Stimulated activated CD8-positive, alpha-beta memory T cell treated with anti-CD3 and anti-CD28 coated beads, Interleukin-7, amount 100 ng/mL, for 4 hours (primary cell): Measurements from ENCODE around the gene GALNT2.
A peak's percentile ranks its signal among the peaks of the same experiment; 100 is the strongest.

Source experiments
- DNase-seq, 2 donors: peaks; one replicate each; pipeline ENCODE4 v3.0.0-alpha.2; 2020; ENCODE audit warnings: low read depth in 2 of 2

Gene GALNT2

DNA sequence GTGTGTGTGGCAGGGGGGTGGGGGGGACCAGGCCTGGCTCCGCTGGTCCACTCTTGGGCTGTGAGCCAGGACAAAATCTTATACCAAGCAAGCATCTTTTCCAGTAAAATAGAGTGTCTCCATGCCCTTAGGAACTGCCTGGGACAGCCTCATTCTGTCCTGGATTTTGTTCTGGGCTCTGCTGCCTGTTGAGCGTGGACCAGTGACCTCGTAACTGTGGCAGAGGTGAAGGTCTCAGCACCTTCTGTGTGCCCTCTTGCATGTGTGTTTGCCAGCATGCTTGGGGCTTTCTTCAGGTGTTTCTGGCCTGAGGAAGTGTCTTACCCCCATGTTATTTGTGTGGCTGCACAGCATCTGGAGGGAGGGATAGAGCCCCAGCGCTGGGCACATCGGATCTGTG is 45.7 kb downstream of the GALNT2 start:
- DNase-seq: no peak

DNA sequence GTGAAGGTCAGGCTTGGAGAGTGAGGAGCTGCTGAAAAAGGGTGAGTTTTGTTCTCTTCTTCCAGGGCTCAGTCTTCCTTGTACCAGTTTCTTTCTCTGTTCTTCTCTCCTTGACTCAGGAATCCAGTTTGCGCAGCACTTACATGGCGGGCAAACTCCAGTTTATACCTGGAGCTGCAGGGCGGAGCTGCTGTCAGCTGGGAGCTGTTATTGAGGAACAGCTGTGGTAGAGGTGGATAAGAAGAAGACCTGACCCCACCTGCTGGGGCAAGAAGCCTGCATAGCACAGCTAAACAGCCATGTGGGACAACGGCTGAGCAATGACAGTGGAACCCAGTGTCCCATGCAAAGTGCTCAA is 46.2 kb downstream of the GALNT2 start:
- no peak for DNase-seq

DNA sequence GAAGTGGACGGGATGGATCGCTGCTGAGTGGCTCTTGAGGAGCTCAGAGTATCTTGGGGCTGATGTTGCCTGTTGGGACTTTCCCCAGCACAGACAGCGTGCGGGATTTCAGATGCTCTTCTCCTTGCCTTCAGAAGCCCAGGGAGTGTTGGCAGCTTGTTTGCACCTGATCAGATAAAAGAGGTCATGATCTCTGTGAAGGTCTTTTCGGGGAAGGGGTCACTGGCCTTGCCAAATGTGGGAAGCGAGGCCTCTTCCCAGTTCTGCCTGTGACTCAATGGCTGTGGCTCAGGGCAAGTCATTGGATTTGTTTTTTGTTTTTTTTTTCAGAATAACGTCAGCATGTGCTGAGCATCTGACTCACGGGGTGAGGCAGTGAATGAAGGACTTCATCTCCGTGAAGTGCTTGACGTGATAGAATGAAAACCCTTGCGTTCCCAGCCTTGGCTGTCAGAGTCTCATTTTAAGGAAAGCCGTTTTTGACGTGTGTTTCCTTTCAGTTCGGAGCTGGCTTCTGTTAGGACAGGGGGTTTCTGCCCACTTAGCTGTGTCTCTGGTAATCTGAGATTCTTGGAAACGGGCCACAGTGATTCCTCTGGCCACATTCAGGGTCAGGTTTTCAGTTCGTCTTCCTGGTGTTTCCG is 46.7 kb downstream of the GALNT2 start:
- no peak for DNase-seq

DNA sequence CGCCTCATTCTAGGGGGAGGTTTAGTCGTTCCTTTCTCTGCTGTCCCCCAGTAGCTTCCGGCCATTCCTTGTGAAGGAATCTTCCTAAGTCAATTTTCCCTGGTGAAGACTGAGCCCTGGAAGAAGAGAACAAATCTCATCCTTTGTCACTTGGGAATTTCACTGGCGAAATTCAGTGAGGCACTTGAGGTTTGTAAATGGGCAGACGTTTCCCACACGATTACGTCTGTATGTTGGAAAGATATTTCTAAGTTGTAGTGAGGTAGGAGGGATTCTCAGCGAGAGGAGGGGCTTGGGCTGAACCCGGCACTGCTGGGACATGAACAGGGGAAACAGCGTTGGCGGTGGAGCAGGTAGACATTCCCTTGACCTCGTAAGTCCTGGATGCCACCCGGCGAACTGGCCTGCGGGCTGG is 47.2 kb downstream of the GALNT2 start:
- DNase-seq: no peak

DNA sequence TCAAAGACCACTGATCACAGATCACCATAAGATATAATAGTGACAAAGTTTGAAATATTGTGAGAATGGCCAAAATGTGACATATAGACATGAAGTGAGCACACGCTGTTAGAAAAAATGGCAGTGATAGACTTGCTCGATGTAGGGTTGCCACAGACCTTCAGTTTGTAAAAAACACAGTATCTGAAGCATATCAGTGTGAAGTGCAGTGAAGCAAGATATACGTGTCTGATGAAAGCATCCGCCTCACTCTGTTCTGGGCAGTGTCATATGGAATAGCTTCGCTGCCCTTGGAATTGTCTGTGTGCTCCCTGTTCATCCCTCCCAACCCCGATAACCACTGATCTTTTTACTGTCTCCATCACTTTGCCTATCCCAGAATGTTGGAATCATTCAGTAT is 50.7 kb downstream of the GALNT2 start:
- no peak for DNase-seq

DNA sequence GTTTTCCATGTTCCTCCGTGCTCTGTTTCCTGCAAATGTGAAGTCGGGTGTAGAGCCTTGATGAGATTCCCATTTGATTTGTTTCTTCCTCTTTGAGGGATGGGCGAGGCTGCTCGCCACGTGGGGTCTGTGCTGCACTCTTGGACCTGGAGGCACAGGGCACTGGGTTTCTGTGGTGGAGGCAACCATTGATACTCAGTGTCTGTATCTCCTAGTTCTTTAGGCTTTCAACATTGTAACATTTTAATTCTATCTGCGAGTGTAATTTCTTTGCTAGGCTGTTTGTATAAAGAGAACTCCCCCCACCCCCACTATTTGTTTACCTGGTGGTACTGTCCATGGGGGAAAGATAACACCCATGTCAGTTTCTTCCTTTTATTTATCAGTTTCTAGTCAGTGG is 52.3 kb downstream of the GALNT2 start:
- DNase-seq: no peak

DNA sequence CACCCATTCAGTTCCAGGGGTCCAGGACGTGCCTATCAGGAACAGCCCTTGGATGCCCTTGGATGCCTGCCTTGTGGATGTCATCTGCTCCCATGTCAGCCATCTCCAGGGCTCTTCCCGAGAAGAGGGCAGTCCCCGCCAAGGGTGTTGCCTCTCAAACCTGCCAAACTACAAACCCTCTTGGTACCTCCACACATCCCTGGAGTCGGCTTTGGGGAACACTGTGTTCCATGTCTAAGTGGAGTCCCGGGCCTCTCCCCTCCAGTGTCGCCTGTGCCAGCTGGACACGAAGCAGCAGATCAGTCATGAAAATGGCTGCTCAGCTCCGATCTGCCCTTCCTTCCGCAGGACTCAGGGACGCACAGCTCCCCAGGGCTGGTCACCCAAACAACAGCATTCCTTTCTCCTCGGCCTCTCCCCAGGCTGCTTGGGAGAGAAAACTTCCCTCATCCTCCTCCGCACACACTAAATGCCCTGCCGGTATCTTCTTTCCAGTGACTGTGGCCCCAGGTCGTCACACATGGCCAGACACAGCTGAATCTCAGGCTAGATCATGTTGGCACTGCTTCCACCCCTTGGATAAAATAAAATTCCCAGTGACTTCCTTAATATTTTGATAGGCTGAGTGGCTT is 53.4 kb downstream of the GALNT2 start:
- DNase-seq: no peak

DNA sequence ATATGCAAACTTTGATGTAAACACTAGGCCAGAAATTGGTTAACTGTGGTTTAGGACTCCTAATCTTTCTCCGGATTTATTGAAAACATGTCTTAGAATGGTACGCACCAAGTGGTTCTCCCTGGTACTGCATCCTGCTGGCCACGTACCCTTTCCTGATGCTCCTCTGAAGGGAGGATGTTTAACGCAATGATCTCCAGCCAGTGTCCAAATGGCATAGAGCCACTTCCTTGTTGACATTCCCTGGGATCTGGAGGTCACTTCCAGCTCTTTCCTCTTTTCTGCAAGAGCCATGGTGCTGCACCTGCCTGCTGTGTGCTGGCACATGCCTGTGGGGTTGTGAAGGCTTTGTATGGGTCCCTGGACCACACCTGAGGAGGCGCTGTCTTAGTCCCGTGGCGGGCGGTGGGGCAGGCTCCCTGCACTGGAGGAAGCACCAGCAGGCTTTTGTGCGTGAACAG is 53.9 kb downstream of the GALNT2 start:
- no peak for DNase-seq

DNA sequence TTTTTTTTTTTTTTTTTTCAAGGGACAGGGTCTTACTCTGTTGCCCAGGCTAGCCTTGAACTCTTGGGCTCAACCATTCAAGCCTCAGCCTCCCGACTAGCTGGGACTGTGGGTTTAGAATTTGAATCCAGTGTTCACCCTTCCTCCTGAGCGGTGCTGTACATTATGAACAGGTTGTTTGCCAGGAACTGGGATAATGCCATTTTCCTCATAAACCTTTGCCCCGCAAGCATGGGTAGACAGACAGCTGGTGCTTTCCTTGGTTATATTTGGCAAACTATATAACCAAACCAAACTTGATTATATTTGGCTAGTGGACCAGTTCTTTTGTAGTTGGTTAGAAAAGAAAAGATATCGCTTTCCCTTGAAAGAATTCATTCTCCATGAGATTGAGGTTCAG is 54.9 kb downstream of the GALNT2 start:
- no peak for DNase-seq

DNA sequence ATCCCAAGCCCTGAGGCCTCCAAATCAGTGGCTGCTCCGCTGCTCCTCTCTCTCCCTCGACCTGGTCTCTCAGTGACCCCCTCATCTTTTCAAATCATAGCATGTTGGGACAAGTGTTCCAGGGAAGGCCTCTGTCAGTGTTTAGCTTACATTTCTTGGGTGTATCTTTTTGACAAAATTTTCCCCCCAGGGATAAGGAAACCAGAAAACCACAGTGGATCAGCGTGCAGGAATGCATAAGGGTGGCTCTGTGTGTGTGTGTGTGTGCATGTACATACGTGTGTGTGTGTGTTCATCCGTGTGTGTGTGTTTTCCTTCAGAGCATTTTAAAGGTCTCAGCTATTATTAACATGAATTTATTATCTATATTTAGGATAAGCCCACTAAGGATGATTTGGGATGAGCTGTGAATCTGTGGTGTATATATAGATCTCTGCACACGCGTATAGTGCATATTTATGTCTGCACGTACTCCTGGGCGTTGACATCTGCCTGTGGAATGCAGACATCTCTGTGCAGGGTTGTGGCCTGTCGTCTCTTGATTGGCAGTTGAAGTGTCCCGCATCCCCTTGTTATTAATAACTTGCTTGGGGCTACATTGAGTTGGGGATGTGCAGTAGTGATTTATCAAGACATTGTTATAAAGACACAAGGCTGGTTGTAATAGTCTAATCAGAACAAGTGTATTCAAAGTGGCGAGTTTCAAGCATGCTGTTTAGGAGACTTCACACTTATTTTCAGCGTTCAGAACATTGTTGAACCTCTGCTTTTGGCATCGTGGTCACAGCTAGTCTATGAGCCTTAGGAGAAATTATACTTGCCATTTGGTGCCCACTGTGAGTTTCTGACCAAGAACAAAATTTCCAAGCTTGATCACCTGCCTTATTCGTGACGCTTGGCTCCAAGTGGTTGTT is 55.6 kb downstream of the GALNT2 start:
- DNase-seq: no peak

DNA sequence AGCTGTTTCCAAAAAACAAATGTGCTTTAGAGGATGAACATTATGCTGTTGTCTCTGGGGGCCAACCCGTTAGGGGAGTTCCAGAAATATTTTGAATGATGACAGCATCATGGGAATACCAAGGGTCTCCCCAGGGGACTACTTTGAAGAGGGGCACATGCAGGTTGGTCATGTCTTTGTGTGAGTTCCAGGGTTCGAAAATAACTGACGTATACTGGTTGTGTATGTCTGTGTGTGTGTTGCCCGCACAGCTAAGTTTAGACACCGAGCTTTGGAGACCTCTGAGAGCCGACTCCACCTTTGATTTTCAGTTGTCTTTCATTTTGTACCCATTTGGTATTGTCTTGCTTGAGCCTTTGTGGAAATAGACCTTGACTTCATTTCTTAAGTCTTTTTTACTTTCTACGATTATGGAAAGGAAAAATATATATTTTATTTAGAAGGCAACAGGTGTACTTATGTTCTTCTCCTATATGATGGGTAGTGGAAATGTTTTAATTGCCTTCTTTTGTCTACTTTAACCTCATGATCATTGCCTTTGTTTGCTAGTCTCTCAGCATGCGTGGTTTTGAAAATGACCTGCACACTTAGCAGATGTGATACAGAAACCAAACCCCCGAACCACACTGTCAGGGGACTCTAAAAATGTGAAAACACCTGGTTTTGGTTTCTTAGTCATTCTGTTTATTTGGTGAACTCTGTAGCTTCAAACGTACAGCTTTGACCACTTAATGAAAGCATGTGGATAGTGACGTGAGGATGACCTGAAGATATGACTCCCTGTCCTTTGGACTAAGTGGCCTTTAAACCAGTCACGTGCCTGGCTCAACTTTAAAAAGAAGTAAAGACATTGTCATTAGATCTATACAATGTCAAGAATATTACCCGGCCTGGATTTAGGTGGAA is 56.5 kb downstream of the GALNT2 start:
- no peak for DNase-seq

DNA sequence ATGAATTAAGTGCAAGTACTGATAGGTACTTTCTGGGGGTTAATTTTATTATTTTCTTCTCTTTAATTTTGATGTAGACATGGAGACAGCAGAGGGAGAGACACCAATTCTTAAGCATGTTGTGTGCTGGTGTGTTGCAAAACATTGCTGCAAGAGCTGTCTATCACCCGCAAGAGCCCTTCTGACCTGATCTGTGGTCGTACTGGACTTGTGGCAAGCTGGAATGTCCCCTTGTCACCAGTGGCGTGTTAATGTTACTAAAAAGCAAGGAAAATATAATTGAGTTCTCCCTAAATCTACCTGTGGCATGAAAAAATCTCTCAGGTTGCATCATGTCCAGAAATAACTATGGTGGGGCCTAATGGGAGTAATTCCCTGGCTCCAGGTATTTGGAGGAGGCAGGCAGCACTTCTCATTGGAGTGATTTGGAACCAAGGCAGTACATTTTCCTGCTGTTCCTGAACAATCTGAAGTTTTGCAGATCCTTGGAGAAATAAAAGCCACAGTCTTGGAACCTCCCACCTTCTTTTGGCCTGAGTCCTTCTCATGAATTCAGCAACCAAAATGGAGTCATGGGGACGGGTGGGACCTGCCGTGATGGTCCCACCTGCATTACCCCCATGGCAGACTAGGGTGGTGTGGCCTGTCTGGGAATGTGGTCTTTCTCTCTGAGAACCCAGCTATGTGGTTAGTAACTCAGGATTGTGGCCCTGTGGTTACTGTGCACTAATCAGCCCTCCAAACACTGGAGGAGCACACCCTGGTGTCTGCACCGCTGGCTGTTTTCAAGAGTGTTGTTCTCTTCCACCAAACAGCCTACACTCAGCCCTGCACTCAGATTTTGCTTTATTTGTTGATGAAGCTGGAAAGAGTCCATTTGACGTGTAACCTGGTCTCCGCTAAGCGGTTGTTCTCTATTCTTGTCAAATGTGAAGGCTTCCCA is 57.4 kb downstream of the GALNT2 start:
- no peak for DNase-seq

DNA sequence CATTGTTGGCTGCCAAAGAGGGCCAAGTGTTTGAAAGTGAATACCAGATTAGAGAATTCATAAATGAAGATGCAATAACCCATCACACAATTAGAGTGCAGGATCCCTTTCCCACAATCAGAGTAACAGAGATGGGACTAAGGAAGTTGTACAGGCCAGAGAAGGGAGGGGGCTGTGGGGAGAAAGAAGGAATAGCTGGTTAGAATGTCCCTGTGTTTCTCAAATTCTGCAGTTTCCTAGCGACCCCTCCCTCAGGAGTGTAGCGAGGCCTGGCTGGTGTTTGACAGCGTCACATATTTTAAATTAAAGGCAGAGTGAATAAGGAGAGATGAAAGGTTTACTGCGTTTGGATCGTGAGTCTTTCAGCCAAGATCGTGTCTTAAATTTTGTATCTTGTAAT is 58.1 kb downstream of the GALNT2 start:
- no peak for DNase-seq

DNA sequence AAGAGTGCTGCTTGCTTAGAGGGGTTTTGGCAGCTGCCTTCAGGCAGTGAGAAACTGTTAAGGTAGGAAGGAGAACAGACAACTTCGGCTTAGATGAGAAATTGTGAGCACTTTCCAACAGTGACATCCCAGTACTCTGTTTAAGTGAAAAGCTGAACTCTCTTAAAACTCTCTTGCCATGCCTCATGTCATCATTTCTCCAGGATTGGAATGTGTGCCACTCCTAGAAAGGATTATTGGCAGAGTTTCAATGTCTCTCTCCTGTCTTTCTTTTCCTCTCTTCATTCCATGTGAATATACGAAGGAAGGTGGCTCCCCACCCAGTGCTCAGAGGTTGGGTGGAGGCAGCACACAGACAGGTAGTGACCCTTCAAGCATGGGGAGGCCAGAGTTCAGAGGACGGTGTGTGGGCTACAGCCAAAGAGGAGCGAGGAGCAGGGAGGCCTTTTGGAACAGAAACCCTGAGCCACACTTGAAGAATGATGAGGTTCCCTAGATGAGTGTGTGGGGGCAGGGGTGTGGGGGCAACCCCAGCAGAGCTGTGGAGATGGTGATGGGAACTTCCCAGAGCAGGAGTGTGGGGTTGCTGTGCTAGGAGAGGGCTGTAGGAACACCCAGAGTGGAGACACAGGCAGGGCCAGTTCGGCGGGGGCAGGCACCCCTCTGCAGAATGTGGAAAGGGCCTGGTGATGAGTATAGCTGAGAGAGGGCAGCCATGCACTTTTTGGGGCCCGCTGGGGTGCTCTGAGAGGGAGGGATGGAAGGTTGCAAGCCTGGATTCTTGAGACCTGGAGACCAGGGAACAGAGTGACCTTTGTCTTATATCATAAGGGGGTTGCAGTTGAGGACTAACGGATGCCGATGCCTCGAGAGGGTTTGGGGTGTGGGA is 58.8 kb downstream of the GALNT2 start:
- DNase-seq: no peak

DNA sequence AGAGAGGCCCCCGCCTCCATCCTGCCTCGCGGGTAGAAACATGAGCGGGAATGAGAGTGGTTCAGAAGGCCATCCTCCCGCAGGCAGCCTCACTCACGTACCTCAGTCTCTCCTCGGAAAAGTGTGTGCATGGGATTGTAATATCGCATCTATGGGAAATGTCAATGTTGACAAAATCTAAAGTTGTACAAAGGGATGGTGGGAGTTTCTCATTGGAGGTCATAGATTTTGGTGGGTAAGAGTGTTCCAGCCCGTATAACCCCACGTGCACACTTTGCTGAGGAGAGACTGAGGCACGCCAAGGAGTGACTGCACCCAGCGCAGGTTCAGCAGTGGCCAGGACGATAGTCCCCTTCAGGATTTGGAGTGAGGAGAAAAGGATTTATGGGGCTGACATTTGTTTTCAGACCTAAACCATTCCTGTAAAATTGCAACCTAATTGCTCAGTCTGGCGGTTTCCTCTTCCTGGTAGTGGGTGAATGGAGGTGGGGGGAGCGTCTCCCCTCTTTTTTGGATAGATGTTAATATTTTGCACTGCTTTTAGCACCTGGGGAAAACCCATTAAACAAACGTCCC is 59.6 kb downstream of the GALNT2 start:
- no peak for DNase-seq

DNA sequence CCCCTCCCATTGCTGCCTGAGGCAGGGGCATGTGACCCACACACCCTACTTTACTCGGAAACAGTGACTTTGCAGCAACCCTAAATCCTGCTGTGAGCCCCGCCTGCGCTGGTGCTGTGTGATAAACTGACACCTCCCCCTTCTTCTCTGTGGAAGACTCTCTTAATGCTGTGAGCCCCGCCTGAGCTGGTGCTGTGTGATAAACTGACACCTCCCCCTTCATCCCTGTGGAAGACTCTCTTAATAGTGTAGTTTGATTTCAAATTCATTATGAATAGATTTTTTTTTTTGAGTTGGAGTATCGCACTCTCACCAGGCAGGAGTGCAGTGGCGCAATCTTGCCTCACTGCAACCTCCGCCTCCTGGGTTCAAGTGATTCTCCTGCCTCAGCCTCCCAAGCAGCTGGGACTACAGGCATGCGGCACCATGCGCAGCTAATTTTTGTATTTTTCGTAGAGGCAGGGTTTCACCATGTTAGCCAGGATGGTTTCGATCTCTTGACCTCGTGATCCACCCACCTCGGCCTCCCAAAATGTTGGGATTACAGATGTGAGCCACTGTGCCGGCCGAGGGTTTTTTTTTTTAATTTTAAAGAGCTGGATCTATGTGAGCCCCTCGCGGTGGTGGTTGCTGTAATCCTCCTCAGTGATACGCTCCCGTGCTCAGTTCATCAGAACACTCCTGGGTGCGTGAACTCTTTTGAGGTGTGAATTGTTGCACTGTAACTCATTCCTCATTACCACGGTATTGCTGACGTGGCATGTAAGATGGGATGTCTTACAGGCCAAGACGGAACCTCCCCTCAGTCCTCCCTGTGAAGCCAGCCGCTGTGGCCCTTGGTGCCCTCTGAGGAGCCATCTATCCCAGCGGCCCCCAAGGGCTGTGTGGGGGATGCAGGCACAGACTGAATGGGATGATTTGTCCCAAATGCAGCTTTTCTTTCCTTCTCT is 60.3 kb downstream of the GALNT2 start:
- peak; percentile 39 to 55 for DNase-seq

DNA sequence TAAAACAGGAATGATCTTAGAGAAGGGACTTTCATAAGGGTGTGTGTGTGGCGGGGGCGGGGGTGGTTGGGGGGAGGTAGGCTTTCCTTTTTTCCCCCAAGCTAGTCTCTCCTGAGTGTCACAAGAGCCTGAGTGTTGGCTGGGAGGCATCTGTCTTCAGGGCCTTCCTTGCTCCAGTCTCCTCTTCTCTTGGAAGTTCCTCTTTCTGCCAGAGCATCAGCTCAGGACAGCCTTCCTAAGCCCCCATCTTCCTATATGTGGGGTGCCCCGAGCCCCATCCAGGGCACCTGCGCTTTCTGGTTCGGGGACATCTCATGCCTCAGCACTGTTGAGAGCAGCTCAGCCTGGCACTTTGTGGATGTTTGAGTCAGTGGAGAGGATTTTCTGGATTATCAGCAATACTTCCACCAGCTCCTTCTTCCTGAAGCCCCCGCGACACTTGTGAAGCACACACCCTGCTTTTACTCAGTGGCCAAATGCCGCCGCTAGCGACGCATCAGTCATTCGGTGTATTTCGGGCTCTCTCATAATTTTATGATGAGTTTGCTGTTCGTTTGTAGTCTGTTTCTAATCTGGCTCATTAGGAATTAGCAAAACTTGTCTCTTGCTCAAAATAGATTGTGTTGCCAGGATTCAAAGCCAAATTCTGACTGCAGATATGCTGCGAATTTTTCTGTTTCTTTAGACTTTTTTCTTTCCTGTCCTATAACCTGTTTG is 61.7 kb downstream of the GALNT2 start:
- DNase-seq: no peak
